Activated CD8-positive, alpha-beta memory T cell treated with anti-CD3 and anti-CD28 coated beads, Interleukin-2, amount 10 ng/mL, durations not matched to agents 7 days and 5 days (primary cell): ENCODE measurements around the gene SLC6A19. TPM values are rescaled to one million over a fixed set of nuclear protein-coding genes. Genes with fewer than 3 reads are reported as not detected.

Source experiments
- ATAC-seq: fragments of 150-1000 bp; cut with Tn5 transposase; one replicate; pipeline ENCODE4 v1.10.0; 2021; ENCODE audit warnings: moderate library complexity
- CTCF ChIA-PET: fragments of 350-600 bp; sonication (Branson Sonifier 250); formaldehyde crosslinking; loops from one replicate; lab custom pipeline; 2021; ENCODE audit warnings: antibody characterized with exemption; lab: Charles Lee
- DNase-seq: peaks from one replicate; pipeline ENCODE4 v3.0.0-alpha.2; 2020
- H3K27ac Mint-ChIP-seq: one replicate; pipeline ENCODE4 v1.8.0; 2021; ENCODE audit warnings: mild to moderate bottlenecking, mixed read lengths
- H3K27me3 Mint-ChIP-seq: one replicate; pipeline ENCODE4 v1.8.0; 2021; ENCODE audit warnings: mixed read lengths
- H3K36me3 Mint-ChIP-seq: one replicate; pipeline ENCODE4 v1.8.0; 2021; ENCODE audit warnings: mild to moderate bottlenecking, mixed read lengths
- H3K4me1 Mint-ChIP-seq: one replicate; pipeline ENCODE4 v1.8.0; 2021; ENCODE audit warnings: mixed read lengths
- H3K4me3 Mint-ChIP-seq: one replicate; pipeline ENCODE4 v1.8.0; 2021; ENCODE audit warnings: mild to moderate bottlenecking, moderate library complexity, mixed read lengths
- H3K9me3 Mint-ChIP-seq: one replicate; pipeline ENCODE4 v1.8.0; 2022; ENCODE audit warnings: low read depth, mixed read lengths
- total RNA-seq, 2 experiments: library from RNA; stranded (reverse); gene quantifications; one replicate each; pipeline ENCODE4 v1.2.3, GENCODE V29; 2021

Gene SLC6A19
- total RNA-seq, 2 experiments from 2014 or later = not detected

GRCh38 chr5:1197876-1198666 is 3.3 kb upstream of the SLC6A19 start:
- H3K27me3 Mint-ChIP-seq = peaks cover 4% of the 10 kb centered on the region
- no peak overlapping the region for H3K4me3 Mint-ChIP-seq
- DNase-seq = no peak
- CTCF ChIA-PET = no interaction called here
- H3K9me3 Mint-ChIP-seq = no peaks in the 10 kb centered on the region
- no peak for ATAC-seq
- no peaks in the 10 kb centered on the region for H3K36me3 Mint-ChIP-seq
- H3K4me1 Mint-ChIP-seq = no peaks in the 10 kb centered on the region
- no peak overlapping the region for H3K27ac Mint-ChIP-seq

- H3K4me3 Mint-ChIP-seq = no peak overlapping the region
- no peaks in the 10 kb centered on the region for H3K9me3 Mint-ChIP-seq
- ATAC-seq (no peak), DNase-seq (no peak)
- no peaks in the 10 kb centered on the region for H3K36me3 Mint-ChIP-seq
- no peak overlapping the region for H3K27ac Mint-ChIP-seq
- H3K27me3 Mint-ChIP-seq = peaks cover 4% of the 10 kb centered on the region
- no peaks in the 10 kb centered on the region for H3K4me1 Mint-ChIP-seq
- CTCF ChIA-PET = no interaction called here
These were observed 2.1 kb upstream of the SLC6A19 start for GRCh38 chr5:1199340-1199648.

- no peak for DNase-seq
- Mint-ChIP-seq H3K9me3 (no peaks in the 10 kb centered on the region), H3K27me3 (peaks cover 6% of the 10 kb centered on the region), H3K4me3 (no peak overlapping the region), H3K4me1 (no peaks in the 10 kb centered on the region), H3K27ac (no peak overlapping the region), H3K36me3 (no peaks in the 10 kb centered on the region)
- CTCF ChIA-PET = no interaction called here
- ATAC-seq = no peak
These were observed 1.5 kb upstream of the SLC6A19 start for GRCh38 chr5:1199649-1200494.

GRCh38 chr5:1200495-1201326 is 684 bp upstream of the SLC6A19 start:
- Mint-ChIP-seq H3K4me1 (no peaks in the 10 kb centered on the region), H3K27ac (no peak overlapping the region), H3K36me3 (no peaks in the 10 kb centered on the region), H3K4me3 (no peak overlapping the region), H3K9me3 (no peaks in the 10 kb centered on the region), H3K27me3 (peaks cover 14% of the 10 kb centered on the region)
- DNase-seq = no peak
- ATAC-seq = no peak
- CTCF ChIA-PET = no interaction called here

GRCh38 chr5:1202026-1202797 is 817 bp downstream of the SLC6A19 start:
- Mint-ChIP-seq H3K4me3 (no peak overlapping the region), H3K36me3 (no peaks in the 10 kb centered on the region), H3K9me3 (no peaks in the 10 kb centered on the region), H3K27ac (no peak overlapping the region), H3K4me1 (no peaks in the 10 kb centered on the region), H3K27me3 (peaks cover 10% of the 10 kb centered on the region)
- DNase-seq (no peak), ATAC-seq (no peak)
- CTCF ChIA-PET = no interaction called here

GRCh38 chr5:1202798-1203185 is 1.4 kb downstream of the SLC6A19 start:
- DNase-seq (no peak), ATAC-seq (no peak)
- no peaks in the 10 kb centered on the region for H3K9me3 Mint-ChIP-seq
- no peak overlapping the region for H3K4me3 Mint-ChIP-seq
- no peaks in the 10 kb centered on the region for H3K4me1 Mint-ChIP-seq
- peaks cover 10% of the 10 kb centered on the region for H3K27me3 Mint-ChIP-seq
- CTCF ChIA-PET = no interaction called here
- H3K36me3 Mint-ChIP-seq = no peaks in the 10 kb centered on the region
- H3K27ac Mint-ChIP-seq = no peak overlapping the region

GRCh38 chr5:1203311-1203967 is 2.0 kb downstream of the SLC6A19 start:
- no peak overlapping the region for H3K27ac Mint-ChIP-seq
- CTCF ChIA-PET = no interaction called here
- no peaks in the 10 kb centered on the region for H3K4me1 Mint-ChIP-seq
- H3K27me3 Mint-ChIP-seq = peaks cover 10% of the 10 kb centered on the region
- ATAC-seq = no peak
- H3K36me3 Mint-ChIP-seq = no peaks in the 10 kb centered on the region
- no peaks in the 10 kb centered on the region for H3K9me3 Mint-ChIP-seq
- no peak for DNase-seq
- H3K4me3 Mint-ChIP-seq = no peak overlapping the region

GRCh38 chr5:1203968-1204692 is 2.7 kb downstream of the SLC6A19 start:
- Mint-ChIP-seq H3K27ac (no peak overlapping the region), H3K4me1 (no peaks in the 10 kb centered on the region), H3K4me3 (no peak overlapping the region), H3K9me3 (no peaks in the 10 kb centered on the region), H3K27me3 (peaks cover 10% of the 10 kb centered on the region), H3K36me3 (no peaks in the 10 kb centered on the region)
- CTCF ChIA-PET = no interaction called here
- no peak for ATAC-seq
- DNase-seq = no peak

- ATAC-seq (no peak), DNase-seq (no peak)
- Mint-ChIP-seq H3K9me3 (no peaks in the 10 kb centered on the region), H3K36me3 (no peaks in the 10 kb centered on the region), H3K27ac (no peak overlapping the region), H3K27me3 (peaks cover 10% of the 10 kb centered on the region), H3K4me3 (no peak overlapping the region), H3K4me1 (no peaks in the 10 kb centered on the region)
- CTCF ChIA-PET = no interaction called here
These were observed 3.4 kb downstream of the SLC6A19 start for GRCh38 chr5:1204693-1205242.

GRCh38 chr5:1205255-1206180 is 4.1 kb downstream of the SLC6A19 start:
- no peak for DNase-seq
- CTCF ChIA-PET = no interaction called here
- no peak overlapping the region for H3K27ac Mint-ChIP-seq
- H3K4me1 Mint-ChIP-seq = no peaks in the 10 kb centered on the region
- no peaks in the 10 kb centered on the region for H3K9me3 Mint-ChIP-seq
- ATAC-seq = no peak
- peaks cover 10% of the 10 kb centered on the region for H3K27me3 Mint-ChIP-seq
- no peaks in the 10 kb centered on the region for H3K36me3 Mint-ChIP-seq
- no peak overlapping the region for H3K4me3 Mint-ChIP-seq
